KMS-11 (cell line): ENCODE data around the gene WDR36.
A peak's percentile ranks its signal among the peaks of the same experiment; 100 is the strongest.

Source experiments
- H2AFZ ChIP-seq: fragments of 200-600 bp; sonication (generic); 2 replicates; pipeline ENCODE4 v1.6.1; 2016; ENCODE audit warnings: antibody characterized with exemption, mixed run types, low read depth
- H3K27ac ChIP-seq: fragments of 200-600 bp; sonication (generic); 2 replicates; pipeline ENCODE4 v1.6.1; 2016; ENCODE audit warnings: mild to moderate bottlenecking, mixed run types
- H3K27me3 ChIP-seq: fragments of 200-600 bp; sonication (generic); 2 replicates; pipeline ENCODE4 v1.6.1; 2017; ENCODE audit warnings: mild to moderate bottlenecking, low read depth, mixed run types, moderate library complexity; ENCODE audit not compliant: insufficient read depth
- H3K36me3 ChIP-seq: fragments of 200-600 bp; sonication (generic); 2 replicates; pipeline ENCODE4 v1.6.1; 2017; ENCODE audit warnings: mild to moderate bottlenecking, mixed run types; ENCODE audit not compliant: insufficient read depth
- H3K4me1 ChIP-seq: fragments of 200-600 bp; sonication (generic); 2 replicates; pipeline ENCODE4 v1.6.1; 2016; ENCODE audit warnings: mild to moderate bottlenecking, low read depth, mixed run types; ENCODE audit not compliant: poor library complexity, severe bottlenecking
- H3K4me2 ChIP-seq: fragments of 200-600 bp; sonication (generic); 2 replicates; pipeline ENCODE4 v1.7.0; 2016; ENCODE audit warnings: mild to moderate bottlenecking, mixed run types
- H3K4me3 ChIP-seq: fragments of 200-600 bp; sonication (generic); IDR thresholded peaks from 2 replicates; pipeline ENCODE4 v1.6.1; 2017; ENCODE audit warnings: low read depth, low read length, mixed read lengths; ENCODE audit not compliant: insufficient read depth
- H3K79me2 ChIP-seq: fragments of 200-600 bp; sonication (generic); 2 replicates; pipeline ENCODE4 v1.6.1; 2016; ENCODE audit warnings: low read depth, mixed run types; ENCODE audit not compliant: insufficient read depth
- H3K9ac ChIP-seq: fragments of 200-600 bp; sonication (generic); 2 replicates; pipeline ENCODE4 v1.6.1; 2016; ENCODE audit warnings: mild to moderate bottlenecking, mixed run types
- H4K20me1 ChIP-seq: fragments of 200-600 bp; sonication (generic); 2 replicates; pipeline ENCODE4 v1.6.1; 2016; ENCODE audit warnings: mild to moderate bottlenecking, mixed run types; ENCODE audit not compliant: insufficient read depth
- TF ChIP-seq, protein P1 (sequence below): fragments of 200-600 bp; sonication (generic); conservative IDR thresholded peaks from 2 replicates; pipeline ENCODE4 v1.6.1; 2017; ENCODE audit warnings: low read depth, mild to moderate bottlenecking, antibody characterized with exemption, low read length, moderate library complexity, mixed read lengths

WDR36 gene

GRCh38 chr5:111061618-111062017 is 30.5 kb upstream of the WDR36 start:
- Histone ChIP-seq H3K36me3 (no peaks in the 10 kb centered on the region), H3K9ac (no peak overlapping the region)
- TF ChIP-seq, protein P1, sequence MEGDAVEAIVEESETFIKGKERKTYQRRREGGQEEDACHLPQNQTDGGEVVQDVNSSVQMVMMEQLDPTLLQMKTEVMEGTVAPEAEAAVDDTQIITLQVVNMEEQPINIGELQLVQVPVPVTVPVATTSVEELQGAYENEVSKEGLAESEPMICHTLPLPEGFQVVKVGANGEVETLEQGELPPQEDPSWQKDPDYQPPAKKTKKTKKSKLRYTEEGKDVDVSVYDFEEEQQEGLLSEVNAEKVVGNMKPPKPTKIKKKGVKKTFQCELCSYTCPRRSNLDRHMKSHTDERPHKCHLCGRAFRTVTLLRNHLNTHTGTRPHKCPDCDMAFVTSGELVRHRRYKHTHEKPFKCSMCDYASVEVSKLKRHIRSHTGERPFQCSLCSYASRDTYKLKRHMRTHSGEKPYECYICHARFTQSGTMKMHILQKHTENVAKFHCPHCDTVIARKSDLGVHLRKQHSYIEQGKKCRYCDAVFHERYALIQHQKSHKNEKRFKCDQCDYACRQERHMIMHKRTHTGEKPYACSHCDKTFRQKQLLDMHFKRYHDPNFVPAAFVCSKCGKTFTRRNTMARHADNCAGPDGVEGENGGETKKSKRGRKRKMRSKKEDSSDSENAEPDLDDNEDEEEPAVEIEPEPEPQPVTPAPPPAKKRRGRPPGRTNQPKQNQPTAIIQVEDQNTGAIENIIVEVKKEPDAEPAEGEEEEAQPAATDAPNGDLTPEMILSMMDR, result no peak

DNA sequence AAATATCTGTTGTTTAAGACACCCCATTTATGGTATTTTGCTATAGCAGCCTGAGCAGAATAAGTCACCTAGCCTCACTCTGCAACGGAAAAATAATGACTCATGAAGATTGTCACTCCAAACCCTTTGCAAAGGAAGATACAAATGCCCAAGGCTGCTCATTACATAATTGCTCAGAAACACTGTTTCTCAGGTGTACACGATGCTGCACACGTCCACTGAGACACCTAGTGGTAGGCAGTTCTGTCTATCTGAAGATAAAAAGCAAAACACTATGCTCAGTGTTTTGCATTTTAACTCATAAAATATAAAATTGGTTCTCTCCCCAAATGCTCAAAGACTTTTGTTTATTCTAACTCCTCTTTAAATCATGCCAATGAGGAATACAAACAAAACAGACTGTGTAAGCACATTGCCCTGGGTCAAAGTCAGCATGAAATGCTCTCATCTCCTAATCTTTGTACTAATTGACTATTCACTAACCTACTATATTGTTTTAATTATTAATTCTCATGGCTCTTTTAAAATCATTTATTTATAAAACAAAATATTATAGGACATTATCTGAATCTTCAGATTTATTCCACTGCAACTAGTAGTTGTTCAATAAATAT is 28.3 kb upstream of the WDR36 start:
- H2AFZ ChIP-seq, result no peak overlapping the region
- H3K4me2 ChIP-seq, result no peak overlapping the region
- TF ChIP-seq, protein P1, result peak; percentile 33; the same call in 1 of the 2 replicates
- no peaks in the 10 kb centered on the region for H3K4me1 ChIP-seq
- no peaks in the 10 kb centered on the region for H4K20me1 ChIP-seq
- H3K9ac ChIP-seq, result no peak overlapping the region
- no peak overlapping the region for H3K4me3 ChIP-seq
- H3K27me3 ChIP-seq, result no peaks in the 10 kb centered on the region
- H3K79me2 ChIP-seq, result no peaks in the 10 kb centered on the region
- H3K27ac ChIP-seq, result no peak overlapping the region
- H3K36me3 ChIP-seq, result no peaks in the 10 kb centered on the region

More at GRCh38 chr5:111061618-111062017, 30.5 kb upstream of the WDR36 start:
- H3K79me2 ChIP-seq, result no peaks in the 10 kb centered on the region
- no peaks in the 10 kb centered on the region for H3K27me3 ChIP-seq
- H3K4me1 ChIP-seq, result no peaks in the 10 kb centered on the region
- H2AFZ ChIP-seq, result no peak overlapping the region
- no peak overlapping the region for H3K4me3 ChIP-seq
- no peak overlapping the region for H3K4me2 ChIP-seq
- H3K27ac ChIP-seq, result no peak overlapping the region
- no peaks in the 10 kb centered on the region for H4K20me1 ChIP-seq

GRCh38 chr5:111066261-111066938 is 25.7 kb upstream of the WDR36 start:
- TF ChIP-seq, protein P1, result no peak
- no peak overlapping the region for H3K27ac ChIP-seq
- no peak overlapping the region for H3K4me3 ChIP-seq
- no peaks in the 10 kb centered on the region for H3K4me1 ChIP-seq
- H4K20me1 ChIP-seq, result no peaks in the 10 kb centered on the region
- no peak overlapping the region for H3K9ac ChIP-seq
- H3K27me3 ChIP-seq, result no peaks in the 10 kb centered on the region
- H3K4me2 ChIP-seq, result no peak overlapping the region
- H3K79me2 ChIP-seq, result no peaks in the 10 kb centered on the region
- H2AFZ ChIP-seq, result no peak overlapping the region
- H3K36me3 ChIP-seq, result no peaks in the 10 kb centered on the region

DNA sequence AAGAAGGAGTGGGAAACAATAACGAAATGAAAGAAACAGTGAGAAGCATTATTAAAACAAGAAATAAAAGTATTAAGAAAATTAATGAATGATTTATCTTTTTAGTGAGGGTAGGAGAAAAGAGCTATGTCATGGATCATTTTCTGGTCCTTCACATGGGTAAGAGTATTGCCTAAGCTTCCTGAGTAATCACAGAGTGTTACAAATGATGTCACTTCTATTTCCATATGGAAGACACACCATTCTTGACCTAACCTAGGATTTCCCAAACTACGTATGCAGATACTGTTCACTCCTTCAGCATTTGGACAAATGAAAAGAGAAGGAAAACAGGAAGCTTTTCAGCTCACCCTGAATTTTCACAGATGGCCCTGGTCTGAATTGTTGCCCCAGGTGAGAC is 23.9 kb upstream of the WDR36 start:
- TF ChIP-seq, protein P1, result no peak
- Histone ChIP-seq H2AFZ (no peak overlapping the region), H3K79me2 (no peaks in the 10 kb centered on the region), H3K36me3 (no peaks in the 10 kb centered on the region), H3K4me2 (no peak overlapping the region), H4K20me1 (no peaks in the 10 kb centered on the region), H3K4me3 (no peak overlapping the region), H3K4me1 (no peaks in the 10 kb centered on the region), H3K27ac (no peak overlapping the region), H3K27me3 (no peaks in the 10 kb centered on the region), H3K9ac (no peak overlapping the region)
